ENCODE data around the gene RAB44. TPM values are rescaled to one million over a fixed set of nuclear protein-coding genes. Genes with fewer than 3 reads are reported as not detected.

RAB44 gene
- total RNA-seq, 1 donor from 2014 or later = 0.95 TPM

GRCh38 chr6:36780442-36781177 is 83.0 kb downstream of the RAB44 start:
- ATAC-seq = peak; percentile 30 to 52
- no peak overlapping the region for H3K4me3 ChIP-seq
- no peaks in the 10 kb centered on the region for H3K27me3 ChIP-seq (ENCODE audit: low read depth)
- DNase-seq = peak; percentile 60
- no peak for TF ChIP-seq CTCF (IDR thresholded peaks at IDR 0.05)
- H3K36me3 ChIP-seq = no peaks in the 10 kb centered on the region
- intact Hi-C loops (cut with DNase I) = no loop called here
- H3K9me3 ChIP-seq = no peaks in the 10 kb centered on the region
- no peak overlapping the region for H3K27ac ChIP-seq
- peaks cover 18% of the 10 kb centered on the region for H3K4me1 ChIP-seq

- Histone ChIP-seq H3K27ac (no peak overlapping the region), H3K36me3 (no peaks in the 10 kb centered on the region), H3K27me3 (ENCODE audit: low read depth) (no peaks in the 10 kb centered on the region), H3K9me3 (no peaks in the 10 kb centered on the region), H3K4me3 (no peak overlapping the region), H3K4me1 (peaks cover 18% of the 10 kb centered on the region)
- no peak for ATAC-seq
- no peak for TF ChIP-seq CTCF (IDR thresholded peaks at IDR 0.05)
- intact Hi-C loops (cut with DNase I) = no loop called here
- no peak for DNase-seq
These were observed 84.0 kb downstream of the RAB44 start for GRCh38 chr6:36781669-36782068.

Other genes starting within 250 kb of the RAB44 start
- gene STK38, start 150.3 kb upstream of the RAB44 start, total RNA-seq = 35.0 TPM
- 180 TPM for gene SRSF3, start 103.5 kb upstream of the RAB44 start, total RNA-seq
- gene CDKN1A, start 19.1 kb upstream of the RAB44 start, total RNA-seq = 71.0 TPM
- gene CPNE5, start 141.6 kb downstream of the RAB44 start, total RNA-seq = 2.4 TPM
- gene PPIL1, start 177.0 kb downstream of the RAB44 start, total RNA-seq = 14.4 TPM
- gene C6orf89, start 188.1 kb downstream of the RAB44 start, total RNA-seq = 54.7 TPM

Data from lower lobe of right lung (tissue), 2 donors.